LNCaP clone FGC (cell line): Measurements from ENCODE around the gene RTCB.

Experiments used
- DNase-seq: peaks from one replicate; pipeline ENCODE4 v3.0.0-alpha.2; 2011; ENCODE audit warnings: low read depth
- H3K4me3 ChIP-seq: 2 replicates; pipeline ENCODE4 v1.5.1; 2011; ENCODE audit warnings: mild to moderate bottlenecking, low read depth, low read length, control low read depth
- CTCF ChIP-seq: IDR thresholded peaks from 2 replicates; pipeline ENCODE4 v1.5.1; 2012; ENCODE audit warnings: mild to moderate bottlenecking; ENCODE audit not compliant: control insufficient read depth, insufficient read depth; ENCODE audit errors: extremely low read depth

The RTCB gene

GRCh38 chr22:32396746-32397145 lies 15.3 kb downstream of the RTCB start:
- TF ChIP-seq CTCF = no peak
- H3K4me3 ChIP-seq = no peak overlapping the region
- no peak for DNase-seq

- H3K4me3 ChIP-seq = no peak overlapping the region
- no peak for DNase-seq
- no peak for TF ChIP-seq CTCF
Measured at GRCh38 chr22:32396255-32396654, 15.8 kb downstream of the RTCB start.

GRCh38 chr22:32395107-32395506 lies 16.9 kb downstream of the RTCB start:
- no peak for DNase-seq
- H3K4me3 ChIP-seq = no peak overlapping the region
- TF ChIP-seq CTCF = no peak

GRCh38 chr22:32389685-32390084 lies 22.4 kb downstream of the RTCB start:
- peak; percentile 46 for TF ChIP-seq CTCF
- no peak for DNase-seq
- H3K4me3 ChIP-seq = no peak overlapping the region

- TF ChIP-seq CTCF = no peak
- H3K4me3 ChIP-seq = no peak overlapping the region
- DNase-seq = no peak
Measured at GRCh38 chr22:32385681-32386080, 26.4 kb downstream of the RTCB start.

- peak; percentile 8 for DNase-seq
Measured at GRCh38 chr22:32380991-32381390, 31.1 kb downstream of the RTCB start.

More at GRCh38 chr22:32380991-32381390, 31.1 kb downstream of the RTCB start:
- no peak overlapping the region for H3K4me3 ChIP-seq
- TF ChIP-seq CTCF = no peak
